AG09309 (cell line): ENCODE data around the gene SLX4.

Source experiments
- DNase-seq: peaks from one replicate; pipeline ENCODE4 v3.0.0-alpha.2; 2010; ENCODE audit warnings: low read depth
- H3K4me3 ChIP-seq: 2 replicates; pipeline ENCODE4 v1.5.1; 2011; ENCODE audit warnings: mild to moderate bottlenecking, low read depth, low read length, moderate library complexity; ENCODE audit not compliant: control insufficient read depth
- TF ChIP-seq, protein P1 (sequence below): IDR thresholded peaks from 2 replicates; pipeline ENCODE4 v1.5.1; 2011; ENCODE audit warnings: mild to moderate bottlenecking, low read depth, low read length, inconsistent platforms; ENCODE audit not compliant: insufficient read depth, control insufficient read depth; ENCODE audit errors: missing control alignments

The SLX4 gene

GRCh38 chr16:3594316-3595109 is 16.9 kb downstream of the SLX4 start:
- no peak overlapping the region for H3K4me3 ChIP-seq
- DNase-seq = no peak

DNA sequence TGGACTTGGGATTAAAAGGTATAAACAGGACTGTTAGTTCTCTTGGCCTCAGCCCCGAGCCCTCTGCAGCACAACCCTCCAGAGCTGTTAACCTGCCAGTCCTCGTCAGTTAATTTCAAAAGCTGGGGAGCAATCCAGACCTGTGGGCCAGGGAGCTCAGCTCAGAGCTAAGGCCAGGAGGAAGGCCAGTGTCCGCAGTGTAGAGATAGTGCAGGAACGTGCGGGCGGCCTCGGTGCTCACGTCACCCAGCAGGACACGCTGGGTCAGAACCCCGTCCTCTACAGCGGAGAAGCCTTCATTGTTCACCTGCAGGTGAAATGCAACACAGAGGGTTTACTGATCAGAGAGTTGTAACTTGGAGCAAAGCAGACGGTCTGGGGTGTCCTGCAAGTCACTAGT is 18.8 kb downstream of the SLX4 start:
- TF ChIP-seq, protein P1, sequence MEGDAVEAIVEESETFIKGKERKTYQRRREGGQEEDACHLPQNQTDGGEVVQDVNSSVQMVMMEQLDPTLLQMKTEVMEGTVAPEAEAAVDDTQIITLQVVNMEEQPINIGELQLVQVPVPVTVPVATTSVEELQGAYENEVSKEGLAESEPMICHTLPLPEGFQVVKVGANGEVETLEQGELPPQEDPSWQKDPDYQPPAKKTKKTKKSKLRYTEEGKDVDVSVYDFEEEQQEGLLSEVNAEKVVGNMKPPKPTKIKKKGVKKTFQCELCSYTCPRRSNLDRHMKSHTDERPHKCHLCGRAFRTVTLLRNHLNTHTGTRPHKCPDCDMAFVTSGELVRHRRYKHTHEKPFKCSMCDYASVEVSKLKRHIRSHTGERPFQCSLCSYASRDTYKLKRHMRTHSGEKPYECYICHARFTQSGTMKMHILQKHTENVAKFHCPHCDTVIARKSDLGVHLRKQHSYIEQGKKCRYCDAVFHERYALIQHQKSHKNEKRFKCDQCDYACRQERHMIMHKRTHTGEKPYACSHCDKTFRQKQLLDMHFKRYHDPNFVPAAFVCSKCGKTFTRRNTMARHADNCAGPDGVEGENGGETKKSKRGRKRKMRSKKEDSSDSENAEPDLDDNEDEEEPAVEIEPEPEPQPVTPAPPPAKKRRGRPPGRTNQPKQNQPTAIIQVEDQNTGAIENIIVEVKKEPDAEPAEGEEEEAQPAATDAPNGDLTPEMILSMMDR = no peak
- no peak for DNase-seq
- H3K4me3 ChIP-seq = no peak overlapping the region

More at GRCh38 chr16:3594316-3595109, 16.9 kb downstream of the SLX4 start:
- TF ChIP-seq, protein P1 = no peak

GRCh38 chr16:3591991-3592390 is 19.4 kb downstream of the SLX4 start:
- no peak overlapping the region for H3K4me3 ChIP-seq
- DNase-seq = no peak
- TF ChIP-seq, protein P1 = no peak

GRCh38 chr16:3591436-3591803 is 20.0 kb downstream of the SLX4 start:
- H3K4me3 ChIP-seq = no peak overlapping the region
- TF ChIP-seq, protein P1 = no peak
- DNase-seq = no peak

GRCh38 chr16:3590736-3591435 is 20.5 kb downstream of the SLX4 start:
- TF ChIP-seq, protein P1 = no peak
- DNase-seq = no peak
- H3K4me3 ChIP-seq = no peak overlapping the region

GRCh38 chr16:3589991-3590701 is 21.3 kb downstream of the SLX4 start:
- H3K4me3 ChIP-seq = no peak overlapping the region
- no peak for DNase-seq

More at GRCh38 chr16:3589991-3590701, 21.3 kb downstream of the SLX4 start:
- TF ChIP-seq, protein P1 = no peak
